RPMI8226 (cell line): Measurements from ENCODE around the gene UGGT2.
"Not testable (repeated sequence)": the region's sequence is repeated elsewhere in the genome, so short reads cannot be mapped to it uniquely, and the experiment has no call there.

ENCODE experiments used
- DNase-seq: peaks from one replicate; pipeline ENCODE4 v3.0.0-alpha.2; 2015

UGGT2 gene

DNA sequence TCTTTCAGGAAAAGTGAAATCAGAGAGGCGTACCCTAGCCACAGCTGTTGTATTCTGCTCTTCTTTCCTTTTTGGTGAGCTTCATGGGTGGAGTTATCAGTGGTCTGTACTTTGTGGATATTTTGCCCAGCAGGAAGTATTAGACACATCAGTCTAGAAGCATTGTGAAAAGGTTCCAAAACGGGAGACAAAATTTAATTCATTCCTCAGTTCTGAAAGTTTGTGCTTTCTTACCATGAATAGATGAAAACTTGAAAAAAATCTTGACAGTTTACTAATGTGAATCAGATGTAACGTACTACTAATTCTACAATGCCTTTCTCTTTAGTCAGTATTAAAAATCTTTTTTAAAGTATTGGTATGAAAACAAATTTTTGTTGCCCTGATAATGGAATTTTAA, 259.4 kb downstream of the UGGT2 start:
- no peak for DNase-seq

DNA sequence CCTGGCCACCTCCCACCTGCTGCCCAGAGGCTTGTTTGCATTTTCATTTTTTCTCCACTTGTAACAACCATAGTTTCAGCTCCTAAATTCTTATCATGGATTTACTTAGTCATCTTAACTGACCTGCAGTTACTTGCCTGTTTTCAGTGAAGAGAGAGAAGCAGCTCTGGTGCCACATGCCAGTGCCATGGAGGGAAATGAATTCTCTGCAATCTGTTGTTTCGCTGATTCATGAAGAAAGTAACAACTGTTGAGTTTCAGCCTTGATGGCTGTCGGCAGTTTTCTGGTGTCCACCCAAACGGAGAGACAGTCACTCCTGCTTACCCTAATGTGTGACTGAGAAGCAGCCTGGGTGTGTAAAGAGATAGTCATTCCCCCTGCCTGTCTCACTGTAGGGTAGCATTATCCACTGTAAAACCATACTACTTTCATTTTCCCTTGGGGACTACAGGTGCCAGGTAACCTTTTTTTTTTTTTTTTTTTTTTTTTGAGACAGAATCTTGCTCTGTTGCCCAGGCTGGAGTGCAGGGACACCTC, 260.1 kb downstream of the UGGT2 start:
- DNase-seq = no peak

DNA sequence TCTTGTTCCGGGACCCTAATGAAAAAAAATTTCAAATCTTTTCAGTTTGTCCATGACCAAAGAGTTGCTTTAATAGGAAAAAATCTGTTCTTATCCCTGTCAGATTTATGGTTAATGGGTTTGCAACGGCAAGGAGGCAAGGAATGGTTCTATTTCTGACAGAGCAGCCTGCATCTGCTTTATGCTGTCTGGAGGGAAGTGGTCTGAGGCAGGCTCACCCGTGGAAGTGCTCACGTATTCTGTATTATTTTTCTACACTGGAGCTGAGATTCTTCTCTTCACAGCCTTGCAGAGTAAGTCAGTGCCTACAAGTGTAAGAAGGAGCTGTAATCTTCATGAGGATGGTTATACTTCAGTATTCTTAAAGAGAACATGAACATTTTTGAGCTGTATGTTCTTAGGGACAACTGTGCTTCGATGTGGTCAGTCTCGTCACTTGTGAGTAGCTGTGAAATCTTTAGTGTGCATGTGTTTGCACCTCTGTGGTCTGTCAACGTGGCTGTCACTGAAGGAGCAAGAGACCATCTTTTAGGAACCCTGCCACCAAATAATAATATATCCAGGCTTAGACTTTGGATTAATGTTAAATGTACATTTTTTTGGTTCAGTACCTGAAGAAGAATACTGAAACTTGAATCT, 262.0 kb downstream of the UGGT2 start:
- no peak for DNase-seq

DNA sequence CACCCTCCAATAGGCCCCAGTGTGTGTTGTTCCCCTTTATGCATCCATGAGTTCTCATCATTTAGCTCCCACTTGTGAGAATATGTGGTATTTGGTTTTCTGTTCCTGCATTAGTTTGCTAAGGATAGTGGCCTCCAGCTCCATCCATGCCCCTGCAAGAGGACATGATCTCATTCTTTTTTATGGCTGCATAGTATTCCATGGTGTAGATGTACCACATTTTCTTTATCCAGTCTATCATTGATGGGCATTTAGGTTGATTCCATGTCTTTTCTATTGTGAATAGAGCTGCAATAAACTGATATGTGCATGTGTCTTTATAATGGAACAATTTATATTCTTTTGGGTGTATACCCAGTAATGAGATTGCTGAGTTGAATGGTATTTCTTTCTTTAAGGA, 263.9 kb downstream of the UGGT2 start:
- DNase-seq = not testable (repeated sequence)

DNA sequence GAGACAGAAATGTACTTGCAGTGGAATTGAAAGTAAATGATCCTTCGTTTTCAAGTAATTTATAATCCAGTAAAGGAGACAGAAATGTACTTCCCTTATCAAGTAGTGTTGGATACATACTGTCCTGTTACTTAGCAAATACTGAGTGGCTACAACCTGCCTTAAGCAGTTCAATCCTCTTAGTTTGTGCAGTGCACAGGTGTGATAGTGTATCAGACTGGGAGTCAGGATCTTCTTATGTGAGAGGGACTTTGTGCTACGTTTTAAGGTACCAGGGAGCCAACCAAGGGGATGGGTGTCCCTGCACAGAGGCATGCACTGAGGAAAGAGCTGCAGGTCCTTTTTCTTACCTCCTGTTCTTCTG, 265.1 kb downstream of the UGGT2 start:
- no peak for DNase-seq

DNA sequence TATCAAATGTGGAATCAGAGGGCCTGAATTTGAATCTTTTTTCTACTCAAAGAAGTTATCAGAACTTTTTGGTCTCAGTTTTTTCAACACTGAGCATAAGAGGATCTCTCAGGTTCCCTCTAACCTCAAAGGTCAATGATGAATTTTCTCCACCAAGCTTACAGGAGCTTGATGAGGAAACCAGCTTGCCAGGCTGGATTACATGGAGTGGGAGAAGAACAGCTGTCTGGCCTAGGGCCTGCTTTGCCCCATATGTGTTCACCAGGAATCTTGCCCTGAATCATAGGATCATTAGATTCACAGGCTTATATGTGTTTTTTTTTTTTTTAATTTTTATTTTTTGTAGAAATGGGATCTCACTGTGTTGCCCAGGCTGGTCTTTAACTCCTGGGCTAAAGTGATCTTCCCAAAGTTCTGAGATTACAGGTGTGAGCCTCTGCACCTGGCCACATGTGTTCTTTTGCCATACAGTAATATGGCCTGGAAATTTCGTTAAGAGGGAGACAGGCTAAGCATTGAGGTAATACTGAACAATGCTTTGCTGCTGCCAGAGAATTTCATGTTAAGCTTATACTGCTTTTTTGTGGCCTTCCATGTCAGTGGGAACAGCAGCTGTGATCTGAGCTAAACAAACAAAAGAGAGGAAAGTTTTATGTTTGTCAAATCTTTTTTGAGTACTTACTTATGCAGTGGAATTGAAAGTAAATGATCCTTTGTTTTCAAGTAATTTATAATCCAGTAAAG, 265.7 kb downstream of the UGGT2 start:
- DNase-seq = no peak

DNA sequence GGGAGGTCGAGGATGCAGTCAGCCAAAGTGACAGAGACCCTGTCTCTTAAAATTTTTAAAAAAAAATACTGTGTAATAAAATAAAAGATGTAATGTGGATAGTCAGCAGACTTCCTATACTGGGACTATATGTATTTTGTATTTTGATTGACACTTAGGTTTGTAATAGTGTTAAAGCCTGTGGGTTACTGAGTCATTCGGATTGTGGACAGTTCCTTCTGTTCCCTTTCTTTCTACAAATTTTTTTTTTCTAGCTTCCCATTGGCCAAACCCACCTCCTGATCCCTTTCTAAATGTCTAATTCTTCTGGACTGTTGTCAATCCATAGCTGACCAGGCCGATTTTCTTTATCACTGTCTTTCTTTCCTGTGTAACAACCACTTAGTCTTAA, 268.3 kb downstream of the UGGT2 start:
- DNase-seq = no peak

DNA sequence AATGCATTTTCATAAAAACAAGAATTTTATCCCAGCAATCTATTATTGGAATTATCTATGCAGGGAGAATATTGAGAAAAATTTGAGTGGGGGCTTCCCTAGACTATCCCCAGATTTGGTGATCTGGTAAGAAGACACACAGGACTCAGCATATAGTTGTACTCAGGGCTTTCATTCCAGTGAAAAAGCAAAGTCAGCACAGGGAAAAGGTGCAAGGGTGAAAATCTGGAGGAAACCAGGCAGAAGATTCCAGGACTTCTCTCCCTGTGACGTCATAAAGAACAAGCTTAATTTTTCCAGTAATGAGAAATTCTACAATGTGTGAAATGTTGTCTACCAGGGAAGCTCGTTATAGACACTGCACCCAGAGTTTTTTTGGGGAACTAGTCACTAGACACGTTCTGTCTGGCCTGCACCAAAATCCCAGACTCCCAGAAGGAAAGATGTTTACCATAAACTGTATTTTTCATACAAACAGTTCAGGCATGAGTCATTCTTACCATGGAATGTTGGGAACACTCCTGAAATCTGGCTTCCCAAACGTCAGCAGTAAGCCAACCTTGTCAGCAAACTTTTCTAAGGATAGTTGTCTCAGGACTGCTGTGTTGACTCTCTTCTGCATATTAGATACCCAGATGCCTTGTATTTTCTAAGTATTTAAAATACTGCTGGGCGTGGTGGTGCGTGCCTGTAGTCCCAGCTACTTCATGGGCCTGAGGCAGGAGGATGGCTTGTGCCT, 268.9 kb downstream of the UGGT2 start:
- DNase-seq = no peak

DNA sequence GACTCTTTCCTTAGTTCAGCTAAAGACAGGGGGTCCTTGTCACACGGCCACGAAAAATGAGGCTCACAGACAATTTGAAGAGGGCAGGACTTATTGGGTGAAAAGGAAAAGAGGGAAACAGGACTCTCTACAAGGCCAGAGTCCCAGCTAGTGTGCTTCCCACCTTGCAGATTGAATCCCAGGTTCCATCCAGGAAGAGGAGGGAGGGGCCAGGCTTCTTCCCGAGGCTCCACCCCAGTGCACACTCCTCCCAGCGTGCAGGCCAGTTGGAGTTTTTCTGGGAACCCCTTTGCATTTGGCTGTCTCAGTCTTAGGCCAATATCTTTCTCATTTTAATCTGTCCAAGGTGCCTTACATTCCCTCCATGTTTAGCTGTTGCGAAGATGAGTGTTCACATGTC, 269.5 kb downstream of the UGGT2 start:
- no peak for DNase-seq

DNA sequence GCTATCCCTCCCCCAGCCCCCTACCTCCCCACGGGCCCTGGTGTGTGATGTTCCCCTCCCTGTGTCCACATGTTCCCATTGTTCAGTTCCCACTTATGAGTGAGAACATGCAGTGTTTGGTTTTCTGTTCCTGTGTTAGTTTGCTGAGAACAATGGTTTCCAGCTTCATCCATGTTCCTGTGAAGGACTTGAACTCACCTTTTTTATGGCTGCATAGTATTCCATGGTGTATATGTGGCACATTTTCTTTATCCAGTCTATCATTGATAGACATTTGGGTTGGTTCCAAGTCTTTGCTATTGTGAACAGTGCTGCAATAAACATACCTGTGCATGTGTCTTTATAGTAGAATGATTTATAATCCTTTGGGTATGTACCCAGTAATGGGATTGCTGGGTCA, 271.3 kb downstream of the UGGT2 start:
- not testable (repeated sequence) for DNase-seq

DNA sequence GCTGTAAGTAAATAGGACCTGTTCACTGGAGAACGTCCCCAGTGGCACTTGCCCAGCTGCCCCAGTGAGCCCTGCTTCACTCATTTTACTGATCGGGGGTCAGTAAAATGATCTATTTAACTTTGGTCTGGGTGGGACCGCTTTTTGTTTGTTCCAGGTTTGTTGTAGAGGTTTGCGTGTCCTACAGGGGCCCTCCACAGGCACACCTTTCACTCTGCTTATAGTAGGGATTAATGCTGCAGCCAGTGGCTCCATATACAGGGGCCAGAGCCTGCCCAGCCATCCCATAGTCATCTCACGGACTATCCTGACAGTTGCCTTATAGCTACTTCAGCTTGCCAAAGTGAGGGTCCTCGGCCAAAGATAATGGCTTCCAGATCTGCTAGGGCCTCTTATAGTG, 272.2 kb downstream of the UGGT2 start:
- no peak for DNase-seq

DNA sequence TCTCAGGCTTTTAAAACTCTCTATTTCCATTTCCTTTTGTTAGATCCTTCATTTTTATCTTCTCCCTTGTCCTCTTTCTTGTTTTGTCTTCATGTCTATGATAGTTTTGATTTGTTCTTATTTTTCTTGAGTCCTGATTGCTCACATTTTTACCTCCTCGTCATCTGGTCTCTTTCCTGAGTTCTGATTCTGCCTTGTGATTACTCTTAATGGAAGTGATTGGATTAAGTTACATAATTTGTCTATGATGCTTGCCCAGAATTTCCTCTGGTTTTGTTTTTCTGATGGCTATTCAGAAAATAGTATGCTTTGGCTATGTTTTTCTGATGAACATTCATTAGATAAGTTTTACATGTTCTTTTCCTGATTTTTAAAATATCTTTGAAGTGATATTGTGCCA, 273.7 kb downstream of the UGGT2 start:
- DNase-seq = no peak

DNA sequence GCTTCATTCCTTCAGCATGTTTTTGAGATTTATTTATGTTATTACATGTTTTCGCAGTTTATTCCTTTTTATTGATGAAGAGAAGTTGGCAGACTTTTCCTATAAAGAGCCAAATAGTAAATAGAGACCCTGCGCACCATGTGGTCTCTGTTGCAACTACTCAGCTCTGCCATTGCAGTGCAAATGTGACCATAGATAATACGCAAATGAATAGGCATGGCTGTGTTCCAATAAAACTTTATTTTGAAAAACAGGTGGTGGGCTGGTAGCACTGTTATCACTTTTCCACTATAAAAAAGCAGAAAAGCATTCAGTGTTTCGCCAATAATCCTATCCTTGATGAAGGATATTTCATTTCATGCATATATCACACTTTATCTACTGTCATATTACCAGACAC, 281.3 kb downstream of the UGGT2 start:
- DNase-seq = no peak

DNA sequence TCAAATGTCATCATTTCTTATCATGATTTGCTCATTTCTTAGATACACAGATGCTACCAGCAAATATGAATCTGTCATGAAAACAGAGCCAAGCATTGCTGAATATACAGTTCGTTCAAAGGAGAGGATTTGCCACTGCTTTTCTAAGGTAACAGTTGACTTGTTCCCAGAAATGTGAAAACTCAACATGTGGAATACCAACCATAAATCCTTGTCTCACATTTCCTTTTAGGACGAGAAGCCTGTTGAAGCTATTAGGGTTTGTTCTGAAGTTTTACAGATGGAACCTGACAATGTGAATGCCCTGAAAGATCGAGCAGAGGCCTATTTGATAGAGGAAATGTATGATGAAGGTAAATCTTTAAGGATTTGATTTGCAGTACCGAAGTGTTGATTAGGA, 289.6 kb downstream of the UGGT2 start:
- no peak for DNase-seq

DNA sequence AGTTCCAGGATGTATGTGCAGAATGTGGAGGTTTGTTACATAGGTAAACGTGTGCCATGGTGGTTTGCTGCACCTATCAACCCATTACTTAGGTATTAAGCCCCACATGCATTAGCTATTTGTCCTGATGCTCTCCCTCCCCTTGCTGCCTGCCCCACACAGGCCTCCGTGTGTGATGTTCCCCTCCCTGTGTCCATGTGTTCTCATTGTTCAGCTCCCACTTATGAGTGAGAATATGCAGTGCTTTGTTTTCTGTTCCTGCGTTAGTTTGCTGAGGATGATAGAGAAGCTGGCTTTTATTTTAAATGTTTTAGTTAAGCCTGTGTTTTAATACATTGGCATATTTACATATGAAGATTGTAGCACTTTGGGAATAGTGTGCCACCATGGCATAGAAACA, 290.6 kb downstream of the UGGT2 start:
- not testable (repeated sequence) for DNase-seq

DNA sequence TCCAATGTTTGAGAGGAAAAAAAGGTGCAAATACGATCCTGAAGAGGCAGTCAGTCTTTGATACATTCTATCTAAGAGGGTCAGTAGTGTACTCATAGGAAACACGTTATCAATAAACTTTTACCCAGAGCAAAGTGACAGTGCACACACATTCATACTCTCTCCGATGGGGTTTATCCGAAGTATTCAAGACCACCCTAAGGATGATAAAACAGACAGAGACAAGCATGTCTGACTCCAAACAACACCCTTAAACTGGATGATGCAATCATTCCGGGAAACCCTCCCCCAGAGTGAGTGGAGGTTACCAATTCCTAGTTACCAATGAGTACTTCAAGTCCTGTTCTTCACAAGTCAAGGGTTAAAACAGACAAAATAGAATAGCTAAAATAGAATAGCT, 297.1 kb downstream of the UGGT2 start:
- DNase-seq = no peak

DNA sequence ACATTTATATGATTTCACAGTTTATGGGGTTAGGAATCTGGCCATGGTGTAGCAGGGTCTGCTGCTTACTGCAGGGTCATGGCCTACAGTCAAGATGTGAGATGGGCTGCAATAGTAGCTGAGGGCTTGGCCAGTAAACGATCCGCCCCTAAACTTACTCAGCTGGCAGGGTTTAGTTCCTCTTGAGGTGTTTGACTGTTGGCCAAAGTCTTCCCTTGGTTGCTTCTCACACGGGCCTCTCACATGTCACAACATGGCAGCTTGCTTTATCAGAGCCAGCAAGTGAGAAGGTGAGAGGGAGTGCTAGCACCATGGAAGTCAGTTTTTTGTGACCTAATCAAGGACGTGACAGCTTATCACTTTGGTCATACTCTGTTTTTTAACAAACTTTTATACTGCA, 299.1 kb downstream of the UGGT2 start:
- no peak for DNase-seq

DNA sequence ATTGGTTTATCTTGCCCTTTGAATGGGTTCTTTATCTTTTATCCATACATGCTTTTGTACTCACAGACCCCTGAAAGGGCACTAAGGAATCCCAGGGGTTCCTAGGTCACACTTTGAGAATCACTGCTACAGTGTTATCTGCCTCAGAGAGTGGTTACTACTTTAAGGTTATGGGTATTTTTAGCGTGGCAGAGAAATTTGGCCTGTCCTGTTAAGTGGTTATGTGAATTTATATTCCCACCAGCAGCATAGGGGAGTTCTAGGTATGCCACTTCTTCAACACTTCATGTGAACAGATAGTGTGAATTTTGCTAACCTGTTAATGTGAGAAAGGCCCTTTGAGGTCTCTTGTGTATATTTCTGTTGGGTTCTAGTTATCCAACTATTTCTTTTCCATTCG, 300.5 kb downstream of the UGGT2 start:
- no peak for DNase-seq
